Glomerular visceral epithelial cell (primary cell): ENCODE measurements around the gene VIT.
A peak's percentile ranks its signal among the peaks of the same experiment; 100 is the strongest.
"Not testable (repeated sequence)": the region's sequence is repeated elsewhere in the genome, so short reads cannot be mapped to it uniquely, and the experiment has no call there.

ENCODE experiments used
- DNase-seq: peaks from one replicate; pipeline ENCODE4 v3.0.0-alpha.2; 2016; ENCODE audit errors: extremely low spot score

The VIT gene

GRCh38 chr2:36677996-36678605 is 18.4 kb upstream of the VIT start:
- DNase-seq = no peak

GRCh38 chr2:36678856-36679255 is 17.7 kb upstream of the VIT start:
- DNase-seq = no peak

GRCh38 chr2:36680012-36680411 is 16.5 kb upstream of the VIT start:
- DNase-seq = no peak

- no peak for DNase-seq
Observed at GRCh38 chr2:36682562-36682961, 13.9 kb upstream of the VIT start.

- no peak for DNase-seq
Observed at GRCh38 chr2:36683002-36683401, 13.5 kb upstream of the VIT start.

- not testable (repeated sequence) for DNase-seq
Observed at GRCh38 chr2:36688291-36688690, 8.2 kb upstream of the VIT start.

GRCh38 chr2:36689013-36689412 is 7.5 kb upstream of the VIT start:
- not testable (repeated sequence) for DNase-seq

- no peak for DNase-seq
Observed at GRCh38 chr2:36692121-36692520, 4.4 kb upstream of the VIT start.

- DNase-seq = no peak
Observed at GRCh38 chr2:36693825-36694224, 2.7 kb upstream of the VIT start.

- no peak for DNase-seq
Observed at GRCh38 chr2:36695746-36696415, 626 bp upstream of the VIT start.

- no peak for DNase-seq
Observed at GRCh38 chr2:36697424-36698066, 1.0 kb downstream of the VIT start.

- no peak for DNase-seq
Observed at GRCh38 chr2:36698993-36699392, 2.5 kb downstream of the VIT start.

- DNase-seq = no peak
Observed at GRCh38 chr2:36700311-36700710, 3.8 kb downstream of the VIT start.

GRCh38 chr2:36701391-36701795 is 4.9 kb downstream of the VIT start:
- DNase-seq = no peak

- no peak for DNase-seq
Observed at GRCh38 chr2:36701918-36702317, 5.4 kb downstream of the VIT start.

- DNase-seq = no peak
Observed at GRCh38 chr2:36702781-36703180, 6.3 kb downstream of the VIT start.

- DNase-seq = no peak
Observed at GRCh38 chr2:36704475-36705150, 8.1 kb downstream of the VIT start.

GRCh38 chr2:36705326-36706020 is 9.0 kb downstream of the VIT start:
- DNase-seq = no peak

GRCh38 chr2:36706021-36706876 is 9.7 kb downstream of the VIT start:
- no peak for DNase-seq

GRCh38 chr2:36707050-36707449 is 10.5 kb downstream of the VIT start:
- DNase-seq = peak; percentile 53
